CD4-positive, alpha-beta T cell treated with Interleukin-4 for 1 hour (primary cell): ENCODE measurements around the gene MDH1B.
"Not testable (repeated sequence)": the region's sequence is repeated elsewhere in the genome, so short reads cannot be mapped to it uniquely, and the experiment has no call there.

Source experiments
- DNase-seq, 2 donors: peaks; one replicate each; pipeline ENCODE4 v3.0.0-alpha.2; 2020 to 2022

The MDH1B gene

DNA sequence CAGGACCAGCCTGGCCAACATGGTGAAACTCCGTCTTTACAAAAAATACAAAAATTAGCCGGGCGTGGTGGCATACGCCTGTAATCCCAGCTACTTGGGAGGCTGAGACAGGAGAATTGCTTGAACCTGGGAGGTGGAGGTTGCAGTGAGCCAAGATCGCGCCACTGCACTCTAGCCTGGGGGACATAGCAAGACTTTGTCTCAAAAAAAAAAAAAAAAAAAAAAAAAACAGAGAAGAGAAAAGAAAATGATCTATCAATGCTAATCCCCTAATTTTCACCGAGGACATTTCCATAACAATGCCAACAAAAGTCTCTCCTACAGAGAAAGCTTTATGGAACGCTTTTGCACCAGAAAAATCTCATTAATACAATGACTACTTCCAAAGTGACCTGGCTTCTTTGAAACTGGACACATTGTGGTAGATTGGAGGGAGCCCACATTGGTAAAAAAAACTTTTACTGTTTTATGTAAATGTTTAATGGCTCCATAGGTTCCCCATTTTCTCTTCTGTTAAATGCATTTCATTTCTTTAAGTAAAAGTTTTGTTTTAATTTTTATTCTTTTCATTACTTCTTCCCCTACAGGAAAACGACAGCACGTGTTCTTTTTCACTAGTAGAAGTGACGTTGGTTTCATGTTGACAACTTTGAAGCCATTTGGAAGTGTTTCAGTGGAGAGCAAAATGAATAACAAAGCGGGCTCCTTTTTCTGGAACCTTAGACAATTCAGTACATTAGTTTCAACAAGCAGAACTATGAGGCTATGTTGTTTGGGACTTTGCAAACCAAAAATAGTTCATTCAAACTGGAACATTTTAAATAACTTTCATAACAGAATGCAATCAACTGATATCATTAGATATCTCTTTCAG is 1.2 kb upstream of the MDH1B start:
- DNase-seq = no peak

DNA sequence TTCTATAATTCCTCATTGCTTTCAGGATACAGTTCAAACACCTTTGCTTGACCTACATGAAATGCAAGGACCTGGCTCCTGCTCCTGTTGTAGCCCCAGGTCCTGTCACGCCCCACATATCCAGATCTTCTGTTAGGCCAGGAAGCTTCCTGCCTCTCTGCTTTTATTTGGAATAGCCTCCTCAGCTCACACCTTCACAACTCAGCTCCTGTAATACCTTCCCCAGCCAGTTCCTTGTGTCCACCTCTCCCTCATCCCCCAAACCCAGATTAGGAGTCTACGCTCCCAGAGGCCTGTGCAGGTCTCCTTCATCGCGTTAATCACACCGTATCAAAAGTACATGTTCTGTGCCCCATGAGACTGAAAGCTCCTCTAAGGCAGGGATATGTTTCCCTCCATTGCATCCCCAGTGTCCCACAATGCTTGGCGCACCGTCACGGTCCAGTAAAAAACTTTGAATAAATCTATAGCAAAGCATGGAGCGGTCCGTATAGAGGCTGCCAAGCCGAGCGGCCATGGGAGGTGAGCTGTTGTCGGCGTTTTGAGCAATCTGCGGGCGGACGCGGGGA is 371 bp downstream of the MDH1B start:
- no peak for DNase-seq

DNA sequence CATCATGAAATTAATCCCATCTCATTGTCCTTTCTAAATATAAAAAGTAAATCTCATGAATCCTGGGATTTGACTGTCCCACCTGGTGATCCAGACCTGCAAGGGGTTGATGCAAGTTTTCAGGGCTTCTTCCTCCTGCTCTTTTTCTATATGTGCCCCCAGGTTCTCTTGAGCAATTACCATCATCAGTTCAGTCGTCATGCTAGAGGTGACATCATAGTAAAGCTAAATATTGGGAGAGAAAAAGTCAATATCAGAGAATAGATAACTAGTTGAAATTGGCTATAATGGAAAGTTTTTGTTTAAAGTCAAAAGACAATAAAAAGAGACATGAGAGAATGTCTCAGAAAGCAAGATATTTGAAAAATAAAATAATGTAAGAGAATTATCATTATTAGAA is 8.3 kb downstream of the MDH1B start:
- no peak for DNase-seq

DNA sequence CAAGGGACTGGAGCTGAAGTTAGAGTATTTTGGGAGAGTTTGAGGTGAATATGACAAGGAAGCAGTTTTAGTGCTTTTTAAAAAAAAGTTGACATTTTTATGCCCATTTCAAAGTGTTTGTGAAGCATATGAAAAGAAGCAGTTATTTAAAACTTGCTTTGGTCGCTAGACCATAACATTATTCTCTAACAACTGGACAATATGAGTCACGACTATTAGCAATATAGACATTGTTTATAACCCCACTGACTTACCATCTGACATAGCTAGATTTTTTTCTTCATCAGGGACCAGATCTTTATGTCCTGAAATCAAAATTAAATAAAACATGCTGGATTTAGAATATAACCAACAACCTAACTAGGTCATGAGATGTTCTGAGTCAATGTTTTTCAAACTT is 24.3 kb downstream of the MDH1B start:
- DNase-seq = no peak

DNA sequence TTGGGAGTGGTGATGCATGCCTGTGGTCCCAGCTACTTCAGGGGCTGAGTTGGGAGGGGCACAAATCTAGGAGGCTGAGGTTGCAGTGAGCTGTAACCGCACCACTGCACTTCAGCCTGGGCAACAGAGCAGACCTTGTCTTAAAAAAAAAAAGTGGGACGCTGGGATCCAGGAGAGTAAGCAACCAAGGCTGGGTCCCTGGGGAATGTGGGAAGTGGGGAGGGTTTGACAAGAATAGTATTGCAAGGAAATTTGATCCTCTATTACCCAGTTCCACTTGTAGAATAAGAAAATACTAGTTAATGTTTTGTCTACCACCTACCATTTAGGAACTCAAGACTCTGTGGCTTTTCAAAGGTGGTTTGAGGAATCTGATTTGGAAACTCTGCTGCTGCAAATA is 25.9 kb downstream of the MDH1B start:
- DNase-seq = no peak

DNA sequence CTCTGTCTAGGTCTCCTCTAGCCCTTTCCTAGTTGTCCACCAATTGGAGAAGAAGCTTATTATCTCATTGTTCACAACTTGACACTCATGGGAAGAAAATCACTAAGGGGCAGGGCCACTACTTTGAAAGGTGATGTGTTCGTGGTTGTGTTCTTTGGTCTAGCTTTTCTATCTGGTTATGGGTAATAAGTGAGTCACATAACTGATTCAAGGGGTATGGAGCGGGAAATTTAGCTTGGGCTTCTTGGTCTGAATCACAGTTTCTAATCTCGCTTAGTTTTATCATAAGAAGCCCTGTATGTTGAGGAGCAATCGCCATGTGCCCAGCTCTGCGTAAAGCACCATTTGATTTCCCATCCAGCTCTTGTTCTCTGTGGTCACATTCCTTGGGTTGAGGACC is 28.2 kb downstream of the MDH1B start:
- no peak for DNase-seq

DNA sequence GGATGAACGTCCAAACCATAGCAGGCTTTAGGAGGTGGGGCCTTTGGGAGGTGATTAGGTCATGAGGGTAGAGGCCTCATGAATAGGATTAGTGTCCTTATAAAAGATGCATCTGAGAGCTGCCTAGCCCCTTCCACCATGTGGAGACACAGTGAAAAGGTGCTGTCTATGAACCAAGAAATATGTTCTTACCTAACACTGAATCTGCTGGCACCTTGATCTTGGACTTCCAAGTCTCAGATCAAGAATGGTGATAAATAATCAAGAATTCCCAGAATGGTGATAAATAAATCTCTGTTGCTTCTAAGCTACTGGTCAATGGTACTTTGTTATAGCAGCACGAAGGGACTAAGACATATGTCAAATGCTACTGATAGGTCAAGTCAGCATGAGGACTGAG is 31.8 kb downstream of the MDH1B start:
- DNase-seq = no peak

DNA sequence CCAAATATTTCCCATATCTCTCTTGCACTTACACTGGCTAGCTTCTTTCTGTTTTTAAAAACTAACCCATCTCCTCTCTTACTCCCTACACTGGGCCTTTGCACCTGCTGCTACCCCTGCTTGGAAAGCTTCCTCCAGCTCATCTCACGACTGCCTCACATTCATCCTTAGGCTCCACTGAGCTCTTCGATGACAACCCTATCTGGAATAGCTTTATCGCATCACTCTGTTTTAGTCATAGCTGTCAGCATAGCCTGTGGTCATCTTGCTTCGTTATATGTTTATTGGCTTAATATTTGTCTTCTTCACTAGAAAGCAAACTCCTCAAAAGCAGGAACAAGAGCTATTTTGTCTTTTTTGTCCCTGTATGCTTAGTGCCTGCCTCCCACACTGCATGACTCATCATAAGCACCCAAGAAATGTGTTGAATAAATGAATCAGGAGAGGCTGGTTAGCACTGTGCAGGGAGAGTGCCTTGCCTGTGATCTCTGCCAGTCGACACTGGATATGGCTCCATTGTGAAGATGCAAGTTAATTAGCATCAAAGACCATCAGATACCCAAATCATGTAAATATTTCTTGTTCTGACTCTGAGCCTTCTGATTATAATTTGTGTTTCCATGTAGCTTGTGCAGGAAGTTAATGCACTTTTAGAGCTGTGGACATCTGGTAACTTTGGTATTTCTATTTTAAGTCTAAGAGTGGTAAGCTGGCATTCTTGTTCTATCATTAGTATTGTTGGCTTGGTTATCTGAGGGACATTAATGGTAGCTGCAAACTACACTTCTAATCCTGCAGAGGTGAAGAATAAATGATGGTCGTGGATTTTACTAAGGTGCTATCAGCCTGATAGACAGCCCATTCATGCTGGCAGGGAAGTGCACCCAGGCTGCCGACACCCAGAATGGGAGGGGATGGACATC is 36.6 kb downstream of the MDH1B start:
- DNase-seq = no peak

DNA sequence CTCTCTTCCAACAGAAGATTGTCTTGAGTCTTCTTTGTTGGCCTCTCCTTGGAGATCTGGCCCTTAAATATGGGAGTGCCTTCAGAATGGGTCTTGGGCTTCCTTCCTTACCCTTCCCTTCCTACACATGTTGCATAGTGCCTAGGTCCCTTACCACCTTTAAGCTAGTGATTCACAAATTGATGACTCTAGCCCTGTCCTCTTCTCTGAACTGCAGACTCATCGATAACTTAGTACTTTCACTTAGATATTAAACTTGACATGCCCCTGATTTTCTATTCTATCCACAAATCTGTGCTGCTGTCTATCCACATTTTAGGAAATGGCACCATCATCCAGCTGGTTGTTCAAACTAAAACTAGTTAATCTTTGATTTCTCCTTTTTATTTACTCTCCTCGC is 37.8 kb downstream of the MDH1B start:
- no peak for DNase-seq

DNA sequence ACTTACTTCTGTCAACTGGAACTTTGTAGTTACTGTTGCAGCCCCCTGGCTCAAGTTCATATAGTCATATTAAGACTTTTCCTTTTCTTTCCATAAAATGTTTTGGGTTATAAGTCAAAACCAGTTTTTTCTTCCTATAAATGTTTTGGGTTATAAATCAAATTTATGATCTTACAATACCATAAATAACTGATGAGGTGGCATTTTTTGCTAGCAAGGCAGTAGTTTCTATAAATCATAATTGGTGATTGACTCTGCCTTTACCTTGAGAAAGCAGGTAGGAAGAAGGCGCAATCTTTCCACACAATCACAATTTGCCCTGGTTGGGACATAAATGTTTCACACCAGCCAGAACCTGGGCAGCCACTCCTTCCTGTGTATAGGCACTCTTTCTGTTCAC is 41.8 kb downstream of the MDH1B start:
- DNase-seq = no peak

DNA sequence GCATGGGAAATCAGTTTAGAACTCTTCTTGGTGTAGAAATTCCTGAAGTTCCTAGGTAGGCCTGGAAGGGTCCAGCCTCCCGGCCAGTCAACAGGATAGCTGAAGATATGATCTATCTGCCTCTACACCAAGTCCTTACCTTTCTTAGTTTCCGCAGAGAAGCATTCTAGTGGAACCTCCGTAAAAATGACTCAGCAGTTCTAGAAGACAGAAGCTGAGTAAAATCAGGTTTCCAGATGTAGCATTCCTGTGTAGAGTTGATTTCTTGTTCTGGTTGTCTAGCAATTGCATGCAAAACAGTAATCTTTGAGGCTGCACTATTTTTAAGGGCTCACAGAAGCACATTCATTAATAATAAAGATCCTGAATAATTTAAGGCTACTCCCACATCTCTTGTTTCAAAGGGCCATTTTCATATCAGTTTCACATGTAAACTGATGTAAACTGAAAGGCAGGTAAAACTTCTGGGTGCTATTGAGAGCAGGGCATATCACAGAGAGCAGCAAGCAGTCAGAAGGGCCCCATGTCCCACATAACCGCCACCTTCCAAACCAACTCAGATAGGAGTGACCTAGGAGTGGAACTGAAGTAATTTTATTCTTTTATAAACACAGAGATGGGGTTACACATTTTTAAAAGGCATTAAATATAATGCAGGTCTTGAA is 43.7 kb downstream of the MDH1B start:
- DNase-seq = no peak

DNA sequence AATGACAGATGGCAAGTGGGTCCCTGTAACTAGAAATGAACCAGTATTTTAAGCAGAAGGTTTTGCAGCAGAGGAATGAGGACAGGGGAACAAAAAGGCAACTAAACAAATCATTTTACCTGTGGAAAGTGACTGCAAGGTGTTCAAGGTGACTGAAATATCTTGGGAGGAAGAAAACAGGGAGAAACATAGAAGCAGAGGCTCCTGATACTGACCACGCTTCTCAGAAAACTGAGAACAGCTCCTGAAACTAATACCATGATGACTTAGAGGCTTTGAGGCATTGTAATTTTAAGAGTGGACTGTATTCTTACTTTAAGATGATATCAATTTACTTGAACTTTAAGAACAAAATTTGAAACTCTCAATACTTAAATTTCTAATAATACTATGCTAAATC is 46.8 kb downstream of the MDH1B start, which contains the start of gene DYTN:
Gene DYTN, minus strand, starts transcription at position 101 of the 400 bp plus-strand sequence. CDS start 117 bp downstream, outside the sequence.
- no peak for DNase-seq

DNA sequence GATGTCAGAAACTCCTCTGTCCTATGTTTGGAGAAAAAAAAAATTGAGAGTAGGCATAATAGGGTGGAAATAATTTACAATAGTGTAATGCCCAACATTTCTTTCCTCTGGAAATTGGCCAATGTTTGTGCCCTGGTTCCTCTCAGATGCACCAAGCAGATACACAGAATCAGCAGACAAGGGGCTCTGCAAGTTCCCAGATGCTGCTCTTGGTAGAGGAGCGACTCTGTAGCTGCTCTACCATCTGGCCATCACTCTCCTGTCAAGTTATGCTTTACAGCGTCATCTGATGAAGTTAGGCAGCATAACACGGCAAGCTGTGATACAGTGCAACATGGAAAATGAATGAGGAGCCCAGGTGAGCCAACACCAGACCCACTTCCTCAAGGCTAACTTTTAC is 48.5 kb downstream of the MDH1B start:
- DNase-seq = no peak

DNA sequence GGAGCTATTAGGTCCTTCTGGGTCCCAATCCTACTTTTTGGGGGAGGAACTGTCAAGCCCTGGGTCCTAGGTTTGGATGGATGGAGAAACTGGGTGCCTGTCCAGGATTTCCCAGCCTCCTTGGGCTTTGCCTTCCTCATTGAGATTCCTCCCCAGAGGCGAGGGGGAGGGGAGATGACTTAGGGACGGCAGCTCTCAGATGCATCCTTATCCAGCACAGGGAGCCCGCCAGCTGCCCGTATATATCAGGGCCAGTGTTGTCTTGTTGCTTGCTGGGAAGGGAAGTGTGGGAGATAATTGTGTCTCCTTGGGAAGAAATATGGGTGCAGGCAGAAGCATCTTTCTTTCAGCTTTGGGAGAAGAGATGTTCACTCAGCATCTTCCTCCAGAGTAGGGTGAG is 49.9 kb downstream of the MDH1B start:
- DNase-seq = not testable (repeated sequence)

DNA sequence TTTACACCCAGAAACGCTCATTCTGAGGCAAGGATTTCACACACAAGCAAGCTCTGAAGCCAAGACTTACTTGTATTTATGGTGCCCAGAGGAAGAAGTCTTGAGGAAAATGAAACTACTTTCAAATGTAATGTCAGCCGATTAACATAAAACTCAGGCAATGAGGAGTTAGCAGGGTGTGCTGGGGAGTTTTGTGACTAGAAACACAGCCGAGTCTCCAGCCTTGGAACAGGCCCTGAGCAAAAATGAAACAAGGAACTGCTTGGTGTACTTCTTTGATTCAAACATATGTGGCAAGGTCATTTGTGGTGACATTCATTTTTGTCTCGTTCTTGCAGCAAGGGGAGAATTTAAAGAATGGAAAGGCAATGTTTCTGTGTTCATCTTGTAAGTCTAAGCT is 51.4 kb downstream of the MDH1B start:
- no peak for DNase-seq

DNA sequence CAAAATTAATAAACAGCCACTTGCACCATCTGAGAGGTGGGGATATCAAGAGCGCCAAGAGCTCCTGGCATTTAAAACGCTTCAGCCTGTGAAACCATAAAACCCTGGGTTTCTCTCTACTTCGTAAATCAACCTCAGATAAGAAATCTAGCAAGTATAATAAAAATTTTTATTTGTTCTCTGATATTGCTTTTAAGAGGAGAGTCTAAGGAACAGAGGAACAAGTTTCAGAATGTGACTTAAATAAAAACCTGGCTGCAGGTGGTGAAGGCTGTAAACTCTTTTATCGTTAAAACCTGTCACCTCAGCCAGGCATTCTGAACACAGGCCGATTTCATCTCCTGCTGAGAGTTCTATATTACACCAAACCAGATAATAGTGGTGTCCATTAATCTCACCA is 56.8 kb downstream of the MDH1B start:
- DNase-seq = no peak

DNA sequence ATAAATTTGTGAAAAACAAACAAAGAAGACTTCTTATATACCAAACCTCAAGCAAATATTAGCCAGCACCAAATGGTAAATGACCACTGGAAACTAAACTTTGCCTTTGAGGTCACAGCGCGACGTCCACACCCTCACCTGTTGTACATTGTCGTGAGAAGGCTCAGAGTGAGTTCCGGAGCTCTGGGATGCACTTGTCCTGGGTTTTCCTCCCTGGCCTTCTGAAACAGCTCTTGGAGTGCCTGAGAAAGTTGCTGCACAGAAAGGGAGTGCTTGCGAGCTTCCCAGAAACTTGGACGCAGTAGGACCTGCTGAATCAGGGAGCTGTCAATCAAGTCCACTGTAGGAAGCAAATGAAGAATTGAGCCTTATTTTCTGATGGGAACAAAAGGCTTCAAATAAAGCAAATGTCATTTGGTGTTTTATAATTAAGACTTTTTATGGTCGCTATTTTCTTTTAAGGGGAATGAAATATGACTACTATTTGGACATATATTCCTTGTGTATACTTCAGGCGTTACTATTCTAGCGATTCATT is 57.9 kb downstream of the MDH1B start:
- DNase-seq = no peak

DNA sequence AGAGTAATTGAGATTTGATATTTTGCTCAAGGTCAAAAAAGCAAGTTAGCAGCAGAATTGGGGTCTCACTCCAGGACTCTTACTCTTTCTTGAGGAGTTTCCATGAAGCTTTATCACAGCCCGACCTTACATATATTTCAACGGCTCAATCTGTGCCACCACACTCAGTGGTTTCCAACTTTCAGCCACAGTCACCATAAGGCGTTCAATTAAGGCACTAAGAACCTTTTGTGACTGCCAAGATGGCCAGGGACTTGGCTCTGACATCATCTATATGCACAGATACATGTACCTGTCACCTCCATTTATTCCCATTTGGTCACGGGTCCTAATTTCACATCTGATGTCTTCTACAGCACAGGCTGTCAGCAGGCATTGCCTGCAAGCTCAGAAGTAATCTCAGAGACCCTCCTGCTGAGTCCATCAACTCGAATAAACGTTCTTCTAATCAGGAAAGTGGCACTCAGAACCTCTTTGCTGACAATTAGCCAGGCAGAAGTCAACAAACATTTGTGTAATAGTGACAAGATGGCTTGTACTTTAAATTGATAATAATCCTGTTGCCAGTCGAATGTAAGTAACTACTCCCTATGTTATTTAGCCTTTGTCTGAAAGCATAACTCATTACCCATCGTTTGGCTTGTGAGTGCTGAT is 63.0 kb downstream of the MDH1B start:
- no peak for DNase-seq

DNA sequence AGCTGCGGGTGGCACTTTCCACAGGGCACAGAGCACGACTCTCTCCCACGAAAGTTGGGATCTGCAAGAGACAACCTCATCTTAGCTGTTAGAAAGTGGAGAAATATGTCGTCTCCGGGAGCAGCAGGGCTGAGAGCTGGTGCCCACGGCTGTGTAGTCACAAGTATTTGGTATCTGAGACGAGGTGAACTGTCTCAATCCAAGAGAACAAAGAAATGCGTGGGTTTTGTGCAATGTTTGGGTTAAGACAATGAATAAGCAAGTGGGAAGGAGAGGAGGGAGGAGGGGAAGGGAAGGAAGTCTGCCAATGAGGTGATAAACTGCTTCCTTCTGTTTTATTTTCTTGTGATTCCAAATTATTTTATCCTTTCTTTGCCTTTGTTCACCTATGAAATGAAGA is 65.0 kb downstream of the MDH1B start:
- DNase-seq = no peak

DNA sequence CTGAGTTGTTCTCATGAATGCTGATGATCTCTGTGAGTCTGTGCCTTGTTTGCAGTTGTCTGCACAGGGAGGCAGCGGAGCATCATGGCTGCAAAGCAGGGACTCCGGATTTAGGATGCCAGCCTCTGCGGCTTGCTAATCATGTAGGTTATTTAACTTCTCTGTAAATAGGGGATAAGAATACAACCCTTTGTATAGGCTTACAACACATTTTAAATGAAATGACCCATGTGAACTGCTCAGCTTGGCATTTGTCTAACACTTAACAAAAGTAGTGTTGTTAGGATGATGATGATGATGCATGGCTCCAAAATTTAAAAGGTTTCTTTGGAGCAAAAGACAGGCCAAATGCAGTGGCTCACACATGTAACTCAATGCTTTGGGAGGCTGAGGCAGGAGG is 66.3 kb downstream of the MDH1B start:
- DNase-seq = no peak

DNA sequence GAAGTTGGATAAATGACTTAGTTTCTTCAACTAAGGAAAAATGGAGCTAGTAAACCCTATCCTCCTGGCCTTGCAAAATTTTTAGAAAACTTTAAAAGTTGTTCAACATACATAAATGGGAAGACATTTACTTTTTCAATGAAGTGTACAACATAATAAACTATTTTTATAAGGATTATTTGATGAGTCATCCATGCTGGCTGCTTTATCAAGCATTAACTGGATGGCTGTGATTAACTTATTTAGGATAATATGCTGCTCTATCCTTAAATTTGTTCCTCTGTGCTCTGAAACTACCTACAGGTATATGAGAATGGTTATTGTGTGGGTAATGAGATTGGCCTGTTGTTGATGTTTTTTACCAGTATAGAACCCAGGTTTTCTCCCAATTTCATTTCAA is 68.2 kb downstream of the MDH1B start:
- DNase-seq = no peak
